Activated CD4-positive, alpha-beta T cell treated with anti-CD3 and anti-CD28 coated beads, Interleukin-2, amount 50 U/mL, for 16 hours (primary cell): Measurements from ENCODE around the gene MTMR1.

ENCODE experiments used
- DNase-seq: peaks from one replicate; pipeline ENCODE4 v3.0.0-alpha.2; 2020

MTMR1 gene

DNA sequence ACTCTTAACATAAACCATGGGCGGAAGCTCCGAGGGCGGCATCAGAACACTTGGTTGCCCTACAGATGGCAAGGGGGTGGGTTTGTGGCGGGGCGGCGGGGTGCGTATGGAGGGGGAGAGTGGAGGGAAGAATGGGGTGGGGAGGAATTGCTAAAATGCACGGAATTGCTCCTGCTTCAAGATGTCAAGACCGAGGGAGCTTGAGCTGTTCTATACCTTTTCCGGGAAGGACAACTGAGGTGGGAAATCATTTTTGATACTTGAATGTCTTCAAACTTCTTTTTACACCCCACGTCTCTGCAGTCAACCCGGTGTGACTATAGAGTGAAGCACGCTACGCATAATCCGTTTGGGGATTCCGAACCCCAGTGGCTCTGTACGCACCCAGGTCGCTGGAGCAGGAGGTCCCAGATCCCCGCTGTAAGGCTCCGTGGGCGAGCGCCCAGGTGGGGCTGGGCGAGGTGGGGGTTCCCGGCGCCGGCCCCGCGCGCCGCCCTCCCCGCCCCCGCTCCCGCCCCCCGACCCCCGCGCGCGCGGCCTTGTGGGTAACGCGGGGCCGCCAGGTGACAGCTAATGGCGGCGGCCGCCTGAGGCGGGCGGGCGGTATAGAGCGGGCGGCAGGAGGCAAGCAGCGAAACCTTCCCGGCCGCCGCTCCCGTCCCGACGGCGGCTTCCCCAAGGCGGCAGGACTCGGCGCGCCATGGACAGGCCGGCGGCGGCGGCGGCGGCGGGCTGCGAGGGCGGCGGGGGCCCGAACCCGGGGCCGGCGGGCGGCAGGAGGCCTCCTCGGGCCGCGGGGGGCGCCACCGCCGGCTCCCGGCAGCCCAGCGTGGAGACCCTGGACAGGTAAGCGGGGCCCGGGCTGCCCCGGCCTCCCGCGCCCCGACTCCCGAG lies at the start of gene MTMR1:
Gene MTMR1, plus strand, starts transcription at position 566 of the 894 bp plus-strand sequence. Its CDS starts 135 bp downstream, at position 701.
- no peak for DNase-seq

GRCh38 chrX:150643958-150644357 lies 49.2 kb upstream of the MTMR1 start:
- no peak for DNase-seq

DNA sequence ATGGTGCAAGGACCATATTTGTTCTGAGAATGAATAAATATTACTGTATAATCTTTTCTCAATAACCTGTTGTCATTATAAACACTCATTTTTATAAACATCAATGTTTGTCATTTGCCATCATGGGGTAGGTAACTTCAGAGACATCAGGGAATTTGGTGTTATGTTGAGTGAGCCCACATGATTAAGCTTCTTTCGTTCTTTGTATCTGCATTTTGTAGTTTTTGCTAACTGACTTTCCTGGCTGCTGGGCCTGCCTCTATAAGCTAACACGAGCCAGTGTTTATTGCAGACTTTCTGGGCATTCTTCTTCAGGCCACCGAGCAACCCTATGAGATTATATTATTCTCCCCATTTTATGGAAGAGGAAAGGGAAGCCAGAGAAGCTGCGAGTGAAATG lies 48.8 kb upstream of the MTMR1 start:
- no peak for DNase-seq

- no peak for DNase-seq
Observed at GRCh38 chrX:150647331-150647730, 45.9 kb upstream of the MTMR1 start.

GRCh38 chrX:150648296-150648940 lies 44.8 kb upstream of the MTMR1 start:
- no peak for DNase-seq

GRCh38 chrX:150649096-150649870 lies 43.9 kb upstream of the MTMR1 start:
- DNase-seq: peak; percentile 24

GRCh38 chrX:150651906-150652305 lies 41.3 kb upstream of the MTMR1 start:
- DNase-seq: no peak

- no peak for DNase-seq
Observed at GRCh38 chrX:150655788-150656187, 37.4 kb upstream of the MTMR1 start.

DNA sequence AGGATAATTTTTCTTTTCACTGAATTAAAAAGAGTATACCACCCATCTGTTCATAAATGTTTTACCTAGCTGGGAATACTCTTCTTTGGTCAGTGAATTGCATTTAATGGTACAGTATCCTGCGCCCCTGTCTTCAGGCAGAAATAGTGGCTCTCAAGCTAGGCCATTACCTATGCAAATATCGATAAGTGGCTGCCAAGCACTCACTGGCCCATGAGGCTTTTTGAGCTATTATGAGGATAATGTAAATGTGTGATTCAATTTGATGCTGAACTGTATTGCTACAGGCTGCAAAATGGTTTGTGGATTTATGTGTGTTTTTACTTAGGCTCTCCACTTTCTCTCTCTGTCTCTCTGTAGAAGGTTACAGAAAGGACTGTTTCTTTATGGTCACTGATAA lies 30.1 kb upstream of the MTMR1 start:
- no peak for DNase-seq

DNA sequence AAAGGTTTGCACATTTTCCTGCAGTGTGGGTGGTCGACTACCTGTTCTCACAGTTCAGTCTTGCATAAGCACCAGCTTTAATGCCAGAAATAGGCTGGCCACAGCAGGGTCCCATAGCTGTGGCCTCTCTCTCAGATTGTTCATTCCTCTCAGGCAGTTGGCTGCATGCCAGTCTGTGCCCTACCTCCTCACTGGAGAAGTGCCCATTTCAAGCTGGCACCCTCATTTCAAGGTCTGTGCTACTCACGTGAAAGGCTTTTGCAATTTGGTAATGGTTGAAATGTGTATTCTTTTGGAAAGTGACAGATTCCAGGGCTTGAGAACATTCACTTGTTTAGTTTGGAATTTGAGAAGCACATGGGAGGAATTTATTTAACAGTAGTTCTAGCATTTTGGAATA lies 28.9 kb upstream of the MTMR1 start:
- DNase-seq: no peak

- DNase-seq: no peak
Observed at GRCh38 chrX:150676221-150676620, 17.0 kb upstream of the MTMR1 start.

DNA sequence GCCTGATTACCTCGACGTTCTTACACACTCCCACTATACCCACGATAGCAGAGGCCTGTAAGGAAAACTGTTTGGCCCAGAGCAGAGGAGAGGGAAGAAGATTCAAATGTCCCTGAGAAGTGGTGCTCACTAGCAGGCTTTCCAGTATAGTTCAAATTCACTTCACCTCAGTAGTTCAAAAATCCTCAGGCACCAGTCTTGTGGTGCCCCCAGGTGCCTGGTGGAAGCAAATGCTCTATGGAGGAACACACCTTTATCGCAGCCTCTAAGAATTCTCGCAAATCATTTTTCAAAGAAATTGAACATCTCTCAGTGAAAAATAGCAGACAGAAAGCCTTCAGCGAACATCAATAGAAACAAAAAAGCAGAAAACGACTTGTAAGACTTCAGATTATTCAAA lies 12.2 kb upstream of the MTMR1 start:
- DNase-seq: no peak

DNA sequence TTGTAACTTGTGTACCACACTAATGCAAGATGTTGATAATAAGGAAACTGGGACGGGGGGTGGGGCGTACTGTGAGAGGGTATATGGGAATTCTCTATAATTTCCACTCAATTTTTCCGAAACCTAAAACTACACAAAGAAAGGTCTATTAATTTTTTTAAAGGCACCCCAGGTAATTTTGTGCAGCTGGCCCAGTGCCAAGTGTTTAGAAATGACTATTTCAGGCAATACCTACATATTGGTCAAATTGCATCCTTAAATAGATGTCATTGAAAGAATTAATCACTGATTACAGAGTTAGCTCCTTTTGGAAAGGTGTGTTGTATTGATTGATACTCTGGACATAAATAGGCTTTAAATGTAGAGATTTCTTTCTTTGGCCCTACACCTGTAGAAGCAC lies 10.1 kb upstream of the MTMR1 start:
- no peak for DNase-seq

DNA sequence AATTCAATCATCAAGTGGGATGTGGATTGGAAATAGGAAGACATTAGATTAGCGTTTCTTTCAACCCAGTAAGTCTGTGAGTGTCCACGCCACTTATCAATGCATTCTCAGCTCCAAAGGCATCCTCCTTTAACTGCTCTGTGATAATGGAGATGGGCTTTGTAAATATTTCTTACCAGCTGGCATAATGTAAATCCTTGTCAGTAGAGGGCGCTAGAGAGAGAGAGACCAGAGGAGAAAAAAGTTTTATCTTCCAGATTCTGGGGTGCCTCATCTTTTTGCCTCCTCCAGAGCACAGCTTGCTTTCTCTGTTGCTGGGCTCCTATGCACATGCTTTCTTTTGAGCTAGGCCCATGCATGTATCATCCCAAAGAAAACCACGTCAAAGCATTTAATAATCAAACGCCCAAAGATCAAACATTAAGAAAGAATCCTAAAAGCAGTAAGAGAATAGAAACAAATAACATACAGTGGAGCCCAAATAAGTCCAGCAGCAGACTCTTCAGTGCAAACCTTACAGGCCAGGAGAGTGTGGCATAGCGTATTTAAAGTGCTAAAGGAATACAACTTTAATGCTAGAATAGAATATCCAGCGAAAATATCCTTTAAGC lies 9.6 kb upstream of the MTMR1 start:
- peak; percentile 64 for DNase-seq

DNA sequence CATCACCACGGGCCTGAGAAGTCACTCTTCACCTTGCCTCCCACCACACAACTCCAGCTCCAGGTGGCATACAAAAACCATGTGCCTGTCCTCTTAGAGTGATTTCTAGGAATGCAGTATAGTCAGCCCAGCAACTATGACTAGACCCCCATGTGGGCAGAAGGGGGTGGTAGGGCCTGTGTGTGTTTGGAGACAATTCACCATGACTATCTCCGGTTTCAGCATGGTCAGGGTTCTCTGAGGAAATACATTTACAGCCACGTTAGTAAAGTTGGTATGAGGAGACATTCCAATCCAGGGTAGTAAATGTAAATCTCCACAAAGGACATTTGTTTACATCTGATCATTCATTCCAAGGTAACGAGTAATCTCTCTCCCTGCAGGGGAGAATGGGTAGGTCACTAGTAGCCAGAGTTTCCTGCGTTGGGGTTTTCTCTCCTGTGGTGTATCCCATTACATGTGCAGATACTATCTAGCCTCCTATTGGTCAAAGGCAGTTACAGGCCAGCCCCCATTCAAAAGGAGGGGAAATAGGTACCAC lies 4.2 kb upstream of the MTMR1 start:
- no peak for DNase-seq

- DNase-seq: no peak
Observed at GRCh38 chrX:150690126-150690525, 3.1 kb upstream of the MTMR1 start.

- no peak for DNase-seq
Observed at GRCh38 chrX:150692296-150692695, 900 bp upstream of the MTMR1 start.

DNA sequence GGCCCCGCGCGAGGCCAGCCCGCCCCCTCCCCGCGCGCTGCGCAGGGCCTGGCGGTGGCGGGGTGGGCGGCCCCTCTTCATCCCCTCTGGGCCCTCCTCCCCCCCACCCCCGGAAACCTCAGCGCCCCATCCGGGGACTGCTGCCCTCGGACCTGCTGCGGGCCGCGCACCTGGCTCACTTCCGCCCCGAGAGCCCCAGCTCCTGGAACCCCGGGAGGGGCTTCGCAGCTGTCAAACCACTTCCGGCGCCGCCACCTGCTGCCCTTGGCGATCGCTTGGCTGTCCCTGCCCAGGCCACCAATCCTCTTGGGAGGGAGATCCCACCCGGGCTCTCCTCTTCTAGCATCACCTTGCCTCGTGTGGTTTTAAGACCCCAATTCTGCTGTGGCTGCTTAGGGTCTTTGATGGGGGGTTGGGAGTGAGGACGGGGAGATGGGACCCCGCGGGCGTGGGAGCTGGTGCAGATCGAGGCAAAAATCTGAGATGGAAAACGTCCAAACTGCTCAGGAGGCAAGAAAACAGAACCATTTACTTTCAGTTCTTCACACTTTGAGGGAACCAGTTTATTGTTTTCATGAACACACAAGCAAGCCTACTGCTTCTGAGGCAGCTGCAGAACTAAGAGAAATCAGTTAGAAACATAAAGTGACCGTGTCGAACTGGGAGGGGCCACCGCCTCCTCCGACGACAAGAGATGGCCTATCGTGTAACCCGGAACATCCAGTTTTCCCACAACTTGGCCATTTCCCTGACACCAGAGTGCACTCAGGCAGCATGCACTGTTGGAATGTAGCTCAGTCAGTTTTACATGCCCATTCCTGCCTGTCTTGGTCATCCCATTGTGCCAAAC lies 754 bp downstream of the MTMR1 start:
- peak; percentile 75 for DNase-seq

DNA sequence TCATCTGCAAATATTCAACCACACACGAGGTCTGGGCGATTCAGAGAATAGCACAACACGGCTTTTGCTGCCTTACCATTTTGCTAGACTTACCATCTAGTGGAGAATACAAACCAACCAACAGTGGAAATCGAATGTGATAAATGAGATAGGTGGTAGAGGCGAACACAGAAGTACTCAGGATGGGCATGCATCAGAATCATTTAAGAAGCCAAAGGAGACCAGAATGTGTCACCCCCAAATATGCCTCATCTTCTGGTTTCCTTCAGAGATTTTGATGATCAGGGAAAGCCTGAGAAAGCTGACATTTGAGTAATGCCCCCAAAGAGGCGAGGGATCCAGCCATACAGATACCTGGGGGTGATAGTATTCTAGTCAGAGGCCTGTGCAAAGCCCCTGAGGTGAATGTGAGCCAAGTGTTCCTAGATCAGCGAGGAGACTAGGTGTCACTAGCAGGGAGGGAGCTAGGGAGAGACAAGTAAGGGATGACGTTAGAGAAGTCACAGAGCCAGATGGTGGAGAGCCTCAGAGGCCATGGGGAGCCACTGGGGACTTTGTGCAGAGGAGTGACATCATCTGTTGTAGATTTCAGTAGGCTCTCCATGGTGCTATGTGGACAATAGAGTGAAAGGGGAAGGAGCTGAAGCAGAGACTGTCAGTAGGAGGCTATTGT lies 1.7 kb downstream of the MTMR1 start:
- peak; percentile 44 for DNase-seq

GRCh38 chrX:150696331-150696730 lies 3.1 kb downstream of the MTMR1 start:
- DNase-seq: no peak

DNA sequence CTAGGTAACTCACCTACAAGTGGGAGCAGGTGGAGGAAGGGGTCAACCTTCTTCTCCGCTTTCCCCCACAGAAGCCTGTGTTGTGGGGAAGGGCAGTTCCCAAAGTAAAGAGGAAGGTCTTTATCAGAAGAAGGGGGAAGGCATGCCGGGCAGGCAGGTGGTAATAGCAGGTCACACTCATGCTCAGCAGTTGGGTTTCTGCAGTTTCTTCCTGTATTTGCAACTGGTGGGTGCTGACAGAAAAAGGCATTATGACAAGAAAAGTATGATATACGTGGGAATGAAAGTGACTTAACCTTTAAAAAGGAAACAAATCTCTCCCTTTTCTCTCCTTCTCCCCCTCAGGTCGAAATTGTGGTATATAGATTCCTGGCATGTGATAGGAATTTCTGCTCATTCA lies 3.7 kb downstream of the MTMR1 start:
- no peak for DNase-seq
